ENCODE results near the gene SIAH2. TPM values are rescaled to one million over a fixed set of nuclear protein-coding genes. Genes with fewer than 3 reads are reported as not detected.

The SIAH2 gene
- total and polyA plus RNA-seq, 2 experiments from 2014 or later = 43.6 to 57.9 TPM

- no peaks in the 10 kb centered on the region for H3K27me3 ChIP-seq
- H3K9me2 ChIP-seq (replicated peaks; ENCODE audit: insufficient read depth) = no peaks in the 10 kb centered on the region
- H3K4me1 ChIP-seq (ENCODE audit: insufficient read depth) = peaks cover 33% of the 10 kb centered on the region
- H3K4me3 ChIP-seq = no peak overlapping the region
- DNase-seq (ENCODE audit: low spot score) = no peak
- H3K79me2 ChIP-seq = peaks cover 14% of the 10 kb centered on the region
- H3K36me3 ChIP-seq (replicated peaks; ENCODE audit: insufficient read depth, low read depth) = no peaks in the 10 kb centered on the region
- TF ChIP-seq, protein P1, sequence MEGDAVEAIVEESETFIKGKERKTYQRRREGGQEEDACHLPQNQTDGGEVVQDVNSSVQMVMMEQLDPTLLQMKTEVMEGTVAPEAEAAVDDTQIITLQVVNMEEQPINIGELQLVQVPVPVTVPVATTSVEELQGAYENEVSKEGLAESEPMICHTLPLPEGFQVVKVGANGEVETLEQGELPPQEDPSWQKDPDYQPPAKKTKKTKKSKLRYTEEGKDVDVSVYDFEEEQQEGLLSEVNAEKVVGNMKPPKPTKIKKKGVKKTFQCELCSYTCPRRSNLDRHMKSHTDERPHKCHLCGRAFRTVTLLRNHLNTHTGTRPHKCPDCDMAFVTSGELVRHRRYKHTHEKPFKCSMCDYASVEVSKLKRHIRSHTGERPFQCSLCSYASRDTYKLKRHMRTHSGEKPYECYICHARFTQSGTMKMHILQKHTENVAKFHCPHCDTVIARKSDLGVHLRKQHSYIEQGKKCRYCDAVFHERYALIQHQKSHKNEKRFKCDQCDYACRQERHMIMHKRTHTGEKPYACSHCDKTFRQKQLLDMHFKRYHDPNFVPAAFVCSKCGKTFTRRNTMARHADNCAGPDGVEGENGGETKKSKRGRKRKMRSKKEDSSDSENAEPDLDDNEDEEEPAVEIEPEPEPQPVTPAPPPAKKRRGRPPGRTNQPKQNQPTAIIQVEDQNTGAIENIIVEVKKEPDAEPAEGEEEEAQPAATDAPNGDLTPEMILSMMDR (IDR thresholded peaks at IDR 0.05; ENCODE audit: poor library complexity) = no peak
- TF ChIP-seq EZH2 (IDR thresholded peaks at IDR 0.05; ENCODE audit: borderline replicate concordance) (no peak), EZH2phosphoT487 (IDR thresholded peaks at IDR 0.05; ENCODE audit: low read depth, severe bottlenecking, unreplicated experiment) (no peak)
- WGBS (ENCODE audit: low lambda C conversion rate, missing lambda C conversion rate) = 40% methylated on average over 2 of the region's 2 CpGs
- no peaks in the 10 kb centered on the region for H4K20me1 ChIP-seq (ENCODE audit: insufficient read depth, poor library complexity, severe bottlenecking)
- H3K9me3 ChIP-seq (ENCODE audit: low read depth) = no peaks in the 10 kb centered on the region
- peak overlapping the region; percentile 10 for H3K27ac ChIP-seq
- no peak overlapping the region for H3K4me2 ChIP-seq
- no peak overlapping the region for H2AFZ ChIP-seq
These were observed 26.7 kb downstream of the SIAH2 start for GRCh38 chr3:150736316-150736719.

- Histone ChIP-seq H4K20me1 (ENCODE audit: insufficient read depth, poor library complexity, severe bottlenecking) (no peaks in the 10 kb centered on the region), H3K27ac (no peak overlapping the region), H3K9me3 (ENCODE audit: low read depth) (no peaks in the 10 kb centered on the region), H3K27me3 (no peaks in the 10 kb centered on the region), H3K9me2 (replicated peaks; ENCODE audit: insufficient read depth) (no peaks in the 10 kb centered on the region), H3K4me1 (ENCODE audit: insufficient read depth) (peaks cover 29% of the 10 kb centered on the region), H3K4me2 (no peak overlapping the region), H2AFZ (no peak overlapping the region), H3K36me3 (replicated peaks; ENCODE audit: insufficient read depth, low read depth) (no peaks in the 10 kb centered on the region), H3K4me3 (no peak overlapping the region), H3K79me2 (peaks cover under 1% of the 10 kb centered on the region)
- DNase-seq (ENCODE audit: low spot score) = no peak
- WGBS (ENCODE audit: low lambda C conversion rate, missing lambda C conversion rate) = 78% methylated on average over 1 of the region's 1 CpG
- TF ChIP-seq EZH2phosphoT487 (IDR thresholded peaks at IDR 0.05; ENCODE audit: low read depth, severe bottlenecking, unreplicated experiment) = no peak
These were observed 28.2 kb downstream of the SIAH2 start for GRCh38 chr3:150734795-150735119.

DNA sequence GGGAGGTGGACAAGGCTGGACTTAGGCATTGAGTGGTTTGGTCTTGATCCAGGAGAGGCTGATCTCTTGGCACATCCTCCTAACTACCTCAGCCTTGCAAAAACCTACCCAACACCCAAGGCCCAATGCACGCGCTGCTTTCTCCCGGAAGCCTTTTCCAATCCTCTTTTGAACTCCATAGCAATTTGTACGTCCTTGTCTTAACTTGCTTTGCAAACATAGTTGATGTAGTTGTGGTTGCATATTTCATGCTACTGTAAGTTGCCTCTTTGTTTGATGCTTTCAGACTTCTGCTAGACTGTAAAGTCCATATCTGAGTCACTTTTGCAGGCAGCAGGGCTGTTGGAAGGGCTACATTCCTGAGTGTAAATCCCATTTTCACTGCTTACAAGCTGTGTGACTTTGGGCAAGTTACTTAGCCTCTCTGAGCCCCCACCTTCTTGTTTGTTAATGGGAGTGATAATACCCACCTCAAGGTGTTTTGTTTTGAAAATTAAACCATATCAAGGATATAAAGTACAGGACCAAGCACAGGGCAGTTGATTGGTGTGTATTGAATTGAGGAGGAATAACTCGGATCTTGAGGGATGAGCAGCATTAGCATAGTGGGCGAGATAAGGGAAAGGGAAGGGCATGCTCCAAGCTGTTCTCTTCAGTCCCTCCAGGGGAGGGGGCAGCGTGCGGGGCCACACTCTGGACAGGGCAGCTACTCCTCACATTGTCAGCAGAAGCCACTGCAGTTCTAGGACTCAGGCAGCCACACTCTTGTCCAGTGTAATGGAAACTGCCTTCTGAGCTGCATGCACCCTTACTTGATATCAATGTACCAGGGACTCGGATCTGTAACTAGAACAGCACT, 28.8 kb downstream of the SIAH2 start:
- 88% methylated on average over 9 of the region's 9 CpGs for WGBS (ENCODE audit: low lambda C conversion rate, missing lambda C conversion rate)

More for the DNA sequence above, 28.8 kb downstream of the SIAH2 start:
- Histone ChIP-seq H3K27me3 (no peaks in the 10 kb centered on the region), H3K36me3 (replicated peaks; ENCODE audit: insufficient read depth, low read depth) (no peaks in the 10 kb centered on the region), H4K20me1 (ENCODE audit: insufficient read depth, poor library complexity, severe bottlenecking) (no peaks in the 10 kb centered on the region), H3K4me1 (ENCODE audit: insufficient read depth) (peaks cover 25% of the 10 kb centered on the region), H3K9me3 (ENCODE audit: low read depth) (no peaks in the 10 kb centered on the region), H2AFZ (no peak overlapping the region), H3K4me3 (no peak overlapping the region), H3K27ac (no peak overlapping the region), H3K79me2 (no peaks in the 10 kb centered on the region), H3K4me2 (no peak overlapping the region), H3K9me2 (replicated peaks; ENCODE audit: insufficient read depth) (no peaks in the 10 kb centered on the region)
- no peak for DNase-seq (ENCODE audit: low spot score)
- TF ChIP-seq EZH2phosphoT487 (IDR thresholded peaks at IDR 0.05; ENCODE audit: low read depth, severe bottlenecking, unreplicated experiment) = no peak
- TF ChIP-seq, protein P1 (IDR thresholded peaks at IDR 0.05; ENCODE audit: poor library complexity) = no peak
- TF ChIP-seq EZH2 (IDR thresholded peaks at IDR 0.05; ENCODE audit: borderline replicate concordance) = no peak
